IPS-18a (cell line): Measurements from ENCODE around the gene GPX4.

Experiments
- H3K27ac ChIP-seq: one replicate; pipeline ENCODE4 v1.5.1; 2013; ENCODE audit warnings: low read length
- H3K27me3 ChIP-seq: one replicate; pipeline ENCODE4 v1.6.1; 2013; ENCODE audit warnings: mild to moderate bottlenecking, low read length; ENCODE audit not compliant: control insufficient read depth, insufficient read depth
- H3K36me3 ChIP-seq: one replicate; pipeline ENCODE4 v1.6.1; 2013; ENCODE audit warnings: low read depth, low read length; ENCODE audit not compliant: control insufficient read depth
- H3K4me1 ChIP-seq: one replicate; pipeline ENCODE4 v1.6.1; 2013; ENCODE audit warnings: low read depth, low read length; ENCODE audit not compliant: control insufficient read depth
- H3K4me3 ChIP-seq: one replicate; pipeline ENCODE4 v1.5.1; 2013; ENCODE audit warnings: low read length
- H3K9ac ChIP-seq: one replicate; pipeline ENCODE4 v1.6.1; 2013; ENCODE audit warnings: mild to moderate bottlenecking, low read length, moderate library complexity
- H3K9me3 ChIP-seq: one replicate; pipeline ENCODE4 v1.6.1; 2013; ENCODE audit warnings: low read depth, low read length; ENCODE audit not compliant: control insufficient read depth

Gene GPX4

GRCh38 chr19:1136201-1136600, 32.4 kb downstream of the GPX4 start:
- no peaks in the 10 kb centered on the region for H3K36me3 ChIP-seq
- H3K4me1 ChIP-seq: peaks cover 4% of the 10 kb centered on the region
- H3K4me3 ChIP-seq: no peak overlapping the region
- H3K27ac ChIP-seq: no peak overlapping the region
- no peak overlapping the region for H3K9ac ChIP-seq
- H3K9me3 ChIP-seq: no peaks in the 10 kb centered on the region
- no peaks in the 10 kb centered on the region for H3K27me3 ChIP-seq

- no peak overlapping the region for H3K4me3 ChIP-seq
- no peaks in the 10 kb centered on the region for H3K27me3 ChIP-seq
- no peak overlapping the region for H3K27ac ChIP-seq
- H3K9ac ChIP-seq: no peak overlapping the region
- no peaks in the 10 kb centered on the region for H3K36me3 ChIP-seq
- H3K4me1 ChIP-seq: peaks cover 4% of the 10 kb centered on the region
- no peaks in the 10 kb centered on the region for H3K9me3 ChIP-seq
Measured at GRCh38 chr19:1136621-1137317, 33.0 kb downstream of the GPX4 start.

- H3K4me3 ChIP-seq: no peak overlapping the region
- H3K9ac ChIP-seq: no peak overlapping the region
- H3K4me1 ChIP-seq: no peaks in the 10 kb centered on the region
- H3K9me3 ChIP-seq: no peaks in the 10 kb centered on the region
- H3K36me3 ChIP-seq: no peaks in the 10 kb centered on the region
- H3K27ac ChIP-seq: no peak overlapping the region
- H3K27me3 ChIP-seq: no peaks in the 10 kb centered on the region
Measured at GRCh38 chr19:1138121-1138520, 34.3 kb downstream of the GPX4 start.

- Histone ChIP-seq H3K36me3 (no peaks in the 10 kb centered on the region), H3K9ac (no peak overlapping the region), H3K27ac (no peak overlapping the region), H3K4me1 (no peaks in the 10 kb centered on the region), H3K4me3 (no peak overlapping the region), H3K27me3 (no peaks in the 10 kb centered on the region), H3K9me3 (no peaks in the 10 kb centered on the region)
Measured at GRCh38 chr19:1139126-1139525, 35.3 kb downstream of the GPX4 start.

- Histone ChIP-seq H3K27me3 (no peaks in the 10 kb centered on the region), H3K27ac (no peak overlapping the region), H3K36me3 (no peaks in the 10 kb centered on the region), H3K4me1 (no peaks in the 10 kb centered on the region), H3K9me3 (no peaks in the 10 kb centered on the region), H3K4me3 (no peak overlapping the region), H3K9ac (no peak overlapping the region)
Measured at GRCh38 chr19:1140272-1141027, 36.7 kb downstream of the GPX4 start.

GRCh38 chr19:1141944-1142343, 38.1 kb downstream of the GPX4 start:
- peaks cover 4% of the 10 kb centered on the region for H3K4me1 ChIP-seq
- H3K9me3 ChIP-seq: no peaks in the 10 kb centered on the region
- H3K36me3 ChIP-seq: no peaks in the 10 kb centered on the region
- no peak overlapping the region for H3K9ac ChIP-seq
- no peaks in the 10 kb centered on the region for H3K27me3 ChIP-seq
- H3K4me3 ChIP-seq: no peak overlapping the region
- no peak overlapping the region for H3K27ac ChIP-seq

- H3K9ac ChIP-seq: no peak overlapping the region
- no peak overlapping the region for H3K4me3 ChIP-seq
- H3K27ac ChIP-seq: no peak overlapping the region
- H3K4me1 ChIP-seq: peaks cover 4% of the 10 kb centered on the region
- no peaks in the 10 kb centered on the region for H3K27me3 ChIP-seq
- no peaks in the 10 kb centered on the region for H3K36me3 ChIP-seq
- no peaks in the 10 kb centered on the region for H3K9me3 ChIP-seq
Measured at GRCh38 chr19:1143828-1144399, 40.1 kb downstream of the GPX4 start.

GRCh38 chr19:1144741-1145140, 40.9 kb downstream of the GPX4 start:
- Histone ChIP-seq H3K36me3 (no peaks in the 10 kb centered on the region), H3K4me1 (peaks cover 4% of the 10 kb centered on the region), H3K4me3 (no peak overlapping the region), H3K27ac (no peak overlapping the region), H3K9me3 (no peaks in the 10 kb centered on the region), H3K27me3 (no peaks in the 10 kb centered on the region), H3K9ac (no peak overlapping the region)

GRCh38 chr19:1145635-1146411, 42.0 kb downstream of the GPX4 start:
- Histone ChIP-seq H3K4me3 (no peak overlapping the region), H3K9me3 (no peaks in the 10 kb centered on the region), H3K36me3 (no peaks in the 10 kb centered on the region), H3K27me3 (no peaks in the 10 kb centered on the region), H3K27ac (no peak overlapping the region), H3K9ac (peak overlapping the region; percentile 32), H3K4me1 (peaks cover 4% of the 10 kb centered on the region)

GRCh38 chr19:1146412-1146699, 42.6 kb downstream of the GPX4 start:
- peaks cover 4% of the 10 kb centered on the region for H3K4me1 ChIP-seq
- H3K27ac ChIP-seq: no peak overlapping the region
- no peaks in the 10 kb centered on the region for H3K9me3 ChIP-seq
- no peaks in the 10 kb centered on the region for H3K36me3 ChIP-seq
- H3K4me3 ChIP-seq: no peak overlapping the region
- peak overlapping the region; percentile 32 for H3K9ac ChIP-seq
- no peaks in the 10 kb centered on the region for H3K27me3 ChIP-seq

- H3K4me1 ChIP-seq: peaks cover 4% of the 10 kb centered on the region
- H3K9ac ChIP-seq: no peak overlapping the region
- no peaks in the 10 kb centered on the region for H3K27me3 ChIP-seq
- no peaks in the 10 kb centered on the region for H3K9me3 ChIP-seq
- no peak overlapping the region for H3K4me3 ChIP-seq
- H3K36me3 ChIP-seq: peaks cover 4% of the 10 kb centered on the region
- H3K27ac ChIP-seq: no peak overlapping the region
Measured at GRCh38 chr19:1146858-1147780, 43.3 kb downstream of the GPX4 start.
